ENCODE results near the gene PTPRK.
"Not testable (repeated sequence)": the region's sequence is repeated elsewhere in the genome, so short reads cannot be mapped to it uniquely, and the experiment has no call there.

PTPRK gene

DNA sequence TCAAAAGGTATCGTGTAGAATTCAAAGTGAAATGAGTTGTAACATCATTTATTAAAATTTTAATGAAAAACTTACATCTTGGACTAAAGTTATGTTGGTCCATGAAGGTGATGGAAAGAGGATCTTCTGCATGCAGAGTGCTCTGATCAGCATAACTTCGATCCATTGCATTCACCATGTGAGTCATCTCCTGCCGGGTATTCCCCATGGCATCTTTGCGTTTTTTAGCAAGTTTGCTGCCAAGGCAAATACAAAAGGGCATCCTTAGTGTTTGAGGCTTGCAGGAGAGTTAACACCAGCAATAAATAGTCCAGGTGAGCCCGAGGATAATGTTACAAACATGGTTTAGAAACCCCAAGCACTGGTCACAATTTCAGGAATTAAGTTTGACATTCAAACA, 515.4 kb downstream of the PTPRK start:
- no peak for DNase-seq (ENCODE audit: low read depth)

DNA sequence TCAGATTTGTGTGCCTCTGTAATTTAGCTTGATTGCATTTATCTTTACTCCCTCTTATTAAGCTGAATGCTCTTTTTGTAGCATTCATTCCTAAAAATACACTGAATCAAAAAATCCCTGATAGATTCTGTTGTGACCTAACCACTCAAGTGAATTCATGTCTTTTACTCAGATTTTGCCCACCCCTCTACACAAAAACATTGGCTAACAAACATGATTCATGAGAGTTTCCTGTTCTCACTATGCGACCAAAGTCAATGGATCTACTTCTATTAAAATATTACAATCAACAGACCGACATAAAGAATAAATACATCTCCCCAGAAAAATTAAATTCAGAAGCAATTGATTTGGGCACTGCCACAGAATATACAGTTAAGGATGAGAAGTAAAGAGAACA, 520.0 kb downstream of the PTPRK start:
- no peak for DNase-seq (ENCODE audit: low read depth)

DNA sequence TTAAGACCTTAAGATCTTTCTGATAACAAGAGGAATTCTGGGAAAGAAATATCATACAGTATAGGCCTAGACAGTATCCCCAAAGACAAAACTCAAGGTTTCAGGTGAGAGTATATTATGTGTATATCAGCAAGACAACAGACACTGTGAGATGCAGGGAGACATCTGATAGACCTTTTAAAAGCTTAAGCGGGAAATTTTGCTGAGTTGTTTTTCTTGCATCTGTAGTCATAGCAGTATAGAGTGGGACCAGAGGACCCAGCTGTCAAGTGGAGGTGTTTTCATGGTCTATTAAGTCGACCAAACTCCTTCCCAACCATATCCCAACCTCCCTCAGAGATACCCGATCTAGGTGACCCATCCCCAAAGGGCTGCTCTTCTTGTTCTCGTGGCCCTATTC, 521.4 kb downstream of the PTPRK start:
- no peak for DNase-seq (ENCODE audit: low read depth)

DNA sequence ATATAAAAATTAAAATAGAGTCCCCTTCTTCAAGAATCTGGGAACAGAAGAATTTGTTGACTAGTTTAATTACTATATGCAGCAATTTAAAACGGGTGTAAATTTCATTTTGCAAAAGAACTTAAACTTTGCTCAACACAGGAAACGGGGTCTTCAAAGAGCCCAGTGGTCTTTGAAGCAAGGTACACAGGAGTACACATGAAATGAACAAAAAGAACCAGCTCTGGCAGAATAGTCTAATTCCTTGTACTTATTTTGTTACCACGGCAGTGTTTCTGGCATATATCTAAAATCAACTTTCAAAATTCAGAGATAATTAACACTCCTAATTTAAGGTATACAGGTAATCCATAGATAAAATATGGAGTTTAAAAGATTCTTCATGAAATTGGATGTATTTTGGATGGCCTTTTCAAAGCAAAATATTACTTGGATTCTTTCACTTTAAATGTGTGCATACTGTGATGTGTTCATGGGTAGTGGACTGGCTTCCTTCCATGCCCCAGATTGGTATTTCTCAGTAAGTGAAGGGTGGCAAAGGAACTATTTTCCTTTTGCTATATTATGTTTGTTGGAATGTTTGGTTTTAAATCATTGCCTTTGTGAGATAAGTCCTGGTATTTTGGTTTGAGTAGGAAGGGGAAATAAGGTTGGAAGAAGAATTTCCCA, 522.8 kb downstream of the PTPRK start:
- DNase-seq (ENCODE audit: low read depth): no peak

DNA sequence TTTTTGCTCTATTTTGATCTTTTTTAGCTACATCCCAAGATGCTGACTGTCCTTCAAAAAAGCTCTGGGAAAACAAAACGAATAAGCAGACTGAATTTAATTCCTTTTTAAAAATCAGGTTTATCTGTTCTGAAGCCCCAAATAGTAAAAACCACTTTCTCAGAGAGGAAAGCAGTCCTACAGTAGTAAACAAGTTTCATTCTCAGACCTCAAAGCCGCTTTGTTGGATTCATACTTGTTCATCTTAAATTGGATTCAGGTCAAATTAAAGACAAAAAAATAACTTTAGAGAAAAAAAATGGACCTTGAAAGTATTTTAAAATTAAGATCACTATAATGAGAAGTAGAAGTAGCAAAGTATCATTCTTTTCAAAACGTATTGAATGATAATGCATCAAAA, 523.5 kb downstream of the PTPRK start:
- no peak for DNase-seq (ENCODE audit: low read depth)

DNA sequence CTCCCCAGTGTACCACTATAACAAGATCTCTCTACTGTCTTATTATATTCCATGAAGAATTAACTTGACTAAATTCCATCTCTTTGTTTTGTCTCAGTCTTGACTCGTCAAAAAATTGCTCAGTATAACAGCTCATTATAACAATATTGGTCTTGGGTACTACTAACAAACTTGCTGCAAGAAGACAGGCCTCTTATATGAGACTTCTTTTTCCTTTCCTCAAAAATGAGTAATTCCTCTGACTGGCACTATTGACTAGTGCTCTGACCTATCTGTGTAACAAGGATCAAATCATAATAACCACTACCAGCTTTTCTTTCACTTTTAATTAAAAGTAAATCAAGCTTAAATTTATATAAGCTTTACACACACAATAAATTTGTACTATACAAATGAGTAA, 528.3 kb downstream of the PTPRK start:
- no peak for DNase-seq (ENCODE audit: low read depth)

DNA sequence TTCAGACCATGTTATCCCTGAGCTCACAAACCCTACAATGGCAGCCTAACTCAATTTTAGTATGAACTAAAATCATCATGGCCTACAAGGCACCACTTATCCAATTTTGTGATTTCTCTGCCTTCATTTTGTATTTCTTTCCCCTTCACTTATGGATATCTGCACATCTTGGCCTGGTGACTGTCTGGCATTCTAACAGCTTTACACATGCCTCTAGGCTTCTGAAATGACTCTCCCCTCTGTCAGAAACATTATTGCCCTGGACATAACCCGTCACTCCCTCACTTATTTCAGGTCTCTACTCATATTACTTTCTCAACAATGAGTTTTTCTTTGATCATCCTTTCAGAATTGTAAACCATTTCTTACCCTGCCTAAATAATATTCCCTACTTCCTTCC, 530.3 kb downstream of the PTPRK start:
- no peak for DNase-seq (ENCODE audit: low read depth)

DNA sequence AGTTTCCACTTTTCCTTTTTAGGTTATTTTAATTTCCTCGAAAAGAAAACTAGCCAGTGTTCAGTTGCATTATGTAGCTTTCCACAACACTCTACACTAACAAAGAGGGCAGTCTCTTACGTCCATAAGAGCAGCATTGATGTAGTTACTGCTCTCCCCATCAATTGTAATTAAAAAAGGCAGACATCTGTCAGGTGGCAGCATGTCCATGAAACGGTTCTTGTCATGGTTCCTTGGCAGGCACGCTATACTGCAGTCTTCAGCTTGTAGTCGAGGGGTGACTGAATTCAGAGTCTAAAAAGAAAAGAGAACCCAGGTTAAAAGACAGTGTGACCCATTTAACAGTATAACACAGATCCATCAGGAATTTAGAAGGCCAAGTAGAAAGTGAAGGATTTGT, 539.4 kb downstream of the PTPRK start:
- DNase-seq (ENCODE audit: low read depth): no peak

DNA sequence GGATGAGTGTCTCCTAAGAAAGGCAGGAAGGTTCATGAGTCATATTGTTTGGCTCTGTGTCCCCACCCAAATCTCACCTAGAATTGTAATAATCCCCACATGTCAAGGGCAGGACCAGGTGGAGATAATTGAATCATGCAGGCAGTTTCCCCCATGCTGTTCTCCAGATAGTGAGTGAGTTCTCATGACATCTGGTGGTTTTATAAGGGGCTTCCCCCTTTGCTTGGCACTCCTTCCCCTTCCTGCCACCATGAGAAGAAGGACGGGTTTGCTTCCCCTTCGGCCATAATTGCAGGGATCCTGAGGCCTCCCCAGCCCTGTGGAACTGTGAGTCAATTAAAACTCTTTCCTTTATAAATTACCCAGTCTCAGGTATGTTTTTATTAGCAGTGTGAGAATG, 542.2 kb downstream of the PTPRK start:
- not testable (repeated sequence) for DNase-seq (ENCODE audit: low read depth)

DNA sequence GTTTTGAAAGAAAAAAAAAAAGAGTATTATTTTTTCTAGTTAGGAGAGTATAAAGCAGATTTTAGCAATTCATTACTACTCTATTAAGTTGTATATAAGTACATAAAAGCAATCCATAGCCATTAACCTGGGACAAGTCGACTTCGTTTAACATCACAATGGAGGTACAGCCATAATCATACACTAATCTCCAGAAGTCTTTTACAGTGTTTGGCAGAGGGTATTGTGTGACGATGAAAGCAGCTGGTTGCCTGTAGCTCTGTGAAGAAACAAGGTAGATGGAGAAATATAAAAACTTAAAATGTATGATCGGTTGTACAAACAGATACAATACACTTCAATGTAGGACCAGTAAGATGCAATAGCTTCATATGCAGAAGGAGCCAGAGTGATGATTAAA, 543.6 kb downstream of the PTPRK start:
- no peak for DNase-seq (ENCODE audit: low read depth)

DNA sequence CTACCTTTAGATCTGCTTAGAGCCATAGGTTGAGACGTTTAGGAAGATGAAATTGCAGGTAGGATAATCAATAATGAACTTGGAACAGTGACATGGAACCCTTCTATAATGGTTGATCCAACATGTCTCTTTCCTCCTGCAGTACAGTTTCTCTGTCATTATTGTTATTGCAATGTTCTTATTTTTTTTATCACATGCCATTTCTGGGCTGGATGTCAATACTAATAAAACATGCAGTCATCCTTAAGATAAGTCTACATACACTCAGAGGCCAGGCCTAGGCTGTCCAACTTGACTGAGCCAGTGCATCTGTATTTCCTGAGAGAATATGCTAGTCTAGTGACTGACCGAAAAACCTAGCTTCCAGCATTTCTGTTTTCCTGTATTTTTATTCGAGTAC, 544.3 kb downstream of the PTPRK start:
- no peak for DNase-seq (ENCODE audit: low read depth)

DNA sequence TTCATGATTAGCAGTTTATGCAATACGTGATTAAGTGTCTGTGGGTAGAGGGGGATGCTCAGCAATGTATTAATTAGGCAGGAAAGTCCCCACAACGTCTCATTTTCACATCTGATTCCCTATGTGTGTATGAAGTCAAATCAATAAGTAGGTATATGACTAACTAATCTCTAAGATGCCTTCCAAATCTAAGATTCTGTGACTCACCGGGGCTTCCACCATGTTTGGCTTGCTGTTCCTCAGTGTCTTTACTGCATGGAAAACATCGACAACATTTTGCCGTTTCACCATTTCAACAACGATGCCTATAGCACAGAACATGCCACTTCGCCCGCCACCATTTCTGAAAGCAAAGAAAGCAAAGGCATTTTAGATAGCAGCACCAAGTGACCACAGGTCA, 547.6 kb downstream of the PTPRK start:
- no peak for DNase-seq (ENCODE audit: low read depth)

DNA sequence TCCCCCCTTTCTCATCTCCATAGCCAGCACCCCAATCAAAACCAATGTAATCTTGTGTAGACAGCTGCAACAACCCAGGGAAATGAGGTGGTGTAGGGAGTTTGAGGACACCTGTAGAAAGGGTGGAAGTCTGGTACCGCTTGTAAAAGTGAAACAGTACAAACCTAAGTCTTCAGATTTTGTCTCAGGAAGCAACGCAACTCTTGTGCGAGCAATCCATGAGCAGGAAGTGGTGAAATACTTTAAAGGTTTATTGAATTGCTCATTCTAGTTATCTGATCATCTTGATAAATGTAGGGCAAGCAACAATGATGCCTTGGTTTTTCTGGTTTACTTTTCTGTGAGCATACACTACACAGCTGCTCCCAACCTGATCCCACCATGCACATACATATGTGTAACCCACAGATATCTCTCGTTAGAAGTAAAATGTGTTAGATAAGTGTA, 548.4 kb downstream of the PTPRK start:
- DNase-seq (ENCODE audit: low read depth): peak; percentile 12

DNA sequence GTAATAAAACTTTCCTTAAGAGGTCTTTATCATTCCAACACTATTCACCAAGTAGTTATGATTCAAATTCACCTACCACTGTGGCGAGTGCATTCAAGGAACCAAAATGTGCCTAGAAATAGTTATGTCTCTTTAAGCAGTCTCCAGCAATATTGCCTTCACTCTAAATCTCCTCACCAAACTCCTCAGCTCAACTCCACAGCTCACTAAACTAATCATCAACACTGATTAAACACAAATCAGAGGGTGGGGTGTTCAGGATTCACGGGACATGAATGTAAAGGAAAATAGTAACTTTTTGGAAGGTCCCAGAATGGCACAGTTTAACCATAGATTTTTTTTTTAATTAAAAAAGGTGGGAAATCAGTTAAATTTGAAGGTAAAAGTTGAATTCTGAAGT, 549.0 kb downstream of the PTPRK start:
- DNase-seq (ENCODE audit: low read depth): no peak

DNA sequence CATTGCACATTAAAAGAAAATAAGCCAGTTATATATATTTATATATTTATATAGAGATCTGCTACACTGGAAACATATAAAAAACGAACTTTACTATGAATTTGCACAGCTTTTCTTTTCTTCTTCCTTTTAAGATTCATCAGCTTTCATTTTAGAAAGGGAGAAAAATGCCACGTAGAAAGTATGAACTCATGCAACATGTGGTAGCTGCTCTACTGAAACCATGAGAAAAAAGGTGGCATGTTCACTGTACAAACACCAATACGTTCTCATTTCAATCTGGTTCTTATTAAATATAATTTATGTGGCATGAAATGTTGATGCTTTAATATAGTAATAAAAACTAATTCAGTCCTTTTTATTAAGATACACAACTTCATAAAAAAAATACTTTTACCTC, 550.7 kb downstream of the PTPRK start:
- DNase-seq (ENCODE audit: low read depth): no peak

DNA sequence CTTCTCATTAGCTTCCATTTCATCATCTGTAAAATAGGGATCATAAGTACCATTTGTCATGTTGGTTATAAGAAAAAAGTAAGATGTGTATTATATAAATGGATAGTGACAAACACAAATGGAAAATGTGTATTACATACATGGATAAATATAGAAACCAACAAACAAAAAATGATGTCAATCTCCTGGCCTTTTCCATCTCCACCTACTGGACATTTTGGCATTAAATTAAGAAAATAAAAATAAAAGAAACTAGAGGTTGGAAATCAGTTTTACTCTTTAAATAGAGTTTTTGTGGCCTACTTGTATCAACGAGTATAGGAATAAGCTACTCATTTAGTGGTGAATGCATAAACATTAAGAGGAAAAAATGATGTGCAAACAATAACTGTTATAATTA, 552.0 kb downstream of the PTPRK start:
- DNase-seq (ENCODE audit: low read depth): no peak

DNA sequence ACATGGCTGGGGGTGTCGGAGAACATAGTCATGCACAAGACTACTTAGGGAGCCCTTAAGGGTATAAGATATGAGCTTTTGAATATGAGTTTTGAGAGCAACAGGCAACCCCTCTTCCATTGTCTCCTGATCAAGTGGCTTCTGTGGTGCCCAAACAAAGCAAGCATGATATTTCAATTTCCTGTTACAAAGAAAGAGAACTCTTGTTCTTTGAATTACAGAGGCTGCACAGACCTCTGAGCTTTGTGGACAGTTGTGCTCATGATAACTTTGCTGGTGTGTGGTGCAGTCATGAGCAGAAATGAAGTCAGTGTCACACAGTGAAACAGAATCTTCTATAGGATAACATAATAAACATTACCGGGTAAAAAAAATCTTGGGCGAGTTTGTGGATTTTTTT, 552.7 kb downstream of the PTPRK start:
- no peak for DNase-seq (ENCODE audit: low read depth)

DNA sequence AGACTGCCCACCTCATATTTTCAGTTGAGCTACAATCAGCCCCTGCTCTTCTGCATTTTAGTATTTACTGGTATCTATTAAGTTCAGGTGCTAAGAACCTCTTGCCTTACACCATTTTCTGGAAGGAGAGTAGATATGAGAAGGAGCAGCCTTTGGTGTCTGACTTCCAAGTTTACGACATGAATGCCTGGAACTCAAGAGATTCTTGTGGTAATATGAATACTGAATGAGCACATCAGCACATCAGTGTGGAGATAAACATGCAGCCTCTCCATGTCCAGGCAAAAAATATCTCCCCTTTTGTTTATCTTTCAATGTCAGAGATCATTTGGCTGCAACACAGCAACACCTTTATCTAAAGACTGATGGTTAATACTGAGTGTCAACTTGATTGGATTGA, 553.8 kb downstream of the PTPRK start:
- DNase-seq (ENCODE audit: low read depth): no peak

DNA sequence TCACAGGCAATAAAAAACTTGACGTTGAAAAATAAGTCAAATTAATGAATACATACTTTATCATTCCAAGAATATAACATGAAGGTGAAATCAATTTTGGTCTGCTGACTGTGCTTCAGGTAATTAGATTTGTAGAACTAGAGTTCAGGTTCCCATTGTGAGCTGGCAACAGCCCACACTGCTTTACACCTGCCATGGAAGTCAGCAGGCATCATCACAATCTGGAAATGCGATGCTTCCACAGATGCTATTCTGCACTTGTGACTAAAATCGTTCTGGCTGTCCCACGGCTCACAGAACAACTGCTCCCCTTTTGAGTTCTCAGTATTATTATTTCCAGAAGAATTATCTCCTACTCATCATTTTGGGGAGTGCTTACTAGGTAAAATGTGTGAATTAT, 556.9 kb downstream of the PTPRK start:
- no peak for DNase-seq (ENCODE audit: low read depth)

DNA sequence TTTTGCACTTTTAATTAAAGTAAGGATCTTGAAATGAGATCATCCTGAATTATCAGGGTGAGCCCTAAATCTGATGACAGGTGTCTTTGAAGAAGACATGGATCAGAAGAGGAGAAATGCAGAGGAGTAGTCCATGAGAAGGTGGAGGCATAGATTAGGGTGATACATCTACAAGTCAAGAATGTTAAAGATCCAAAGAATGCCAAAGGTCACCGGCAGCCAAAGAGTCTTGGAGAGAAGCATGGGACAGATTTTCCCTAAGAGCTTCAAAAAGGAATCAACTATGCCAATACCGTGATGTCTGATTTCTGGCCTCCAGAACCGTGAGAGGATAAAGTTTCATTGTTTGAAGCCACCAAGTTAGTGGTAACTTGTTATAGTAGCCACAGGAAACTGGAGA, 560.5 kb downstream of the PTPRK start:
- no peak for DNase-seq (ENCODE audit: low read depth)

DNA sequence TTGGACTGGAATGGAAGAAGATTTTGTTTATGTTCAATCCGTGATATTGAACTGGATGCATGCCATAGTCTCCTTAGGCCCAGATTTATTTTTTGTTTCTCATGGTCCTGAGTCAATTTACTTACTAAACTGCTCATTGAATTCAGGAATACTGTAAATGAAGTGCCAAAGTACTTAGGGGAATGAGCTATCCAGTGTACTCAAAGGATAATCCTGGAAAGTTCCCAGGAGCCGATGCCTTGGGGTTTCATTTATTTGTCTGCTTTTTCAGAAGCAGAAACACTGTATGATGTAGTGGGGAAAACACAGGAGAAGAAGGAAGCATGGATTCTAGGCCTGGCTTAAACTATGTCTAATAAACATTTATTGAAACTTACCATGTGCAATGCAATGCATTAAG, 563.4 kb downstream of the PTPRK start:
- no peak for DNase-seq (ENCODE audit: low read depth)

DNA sequence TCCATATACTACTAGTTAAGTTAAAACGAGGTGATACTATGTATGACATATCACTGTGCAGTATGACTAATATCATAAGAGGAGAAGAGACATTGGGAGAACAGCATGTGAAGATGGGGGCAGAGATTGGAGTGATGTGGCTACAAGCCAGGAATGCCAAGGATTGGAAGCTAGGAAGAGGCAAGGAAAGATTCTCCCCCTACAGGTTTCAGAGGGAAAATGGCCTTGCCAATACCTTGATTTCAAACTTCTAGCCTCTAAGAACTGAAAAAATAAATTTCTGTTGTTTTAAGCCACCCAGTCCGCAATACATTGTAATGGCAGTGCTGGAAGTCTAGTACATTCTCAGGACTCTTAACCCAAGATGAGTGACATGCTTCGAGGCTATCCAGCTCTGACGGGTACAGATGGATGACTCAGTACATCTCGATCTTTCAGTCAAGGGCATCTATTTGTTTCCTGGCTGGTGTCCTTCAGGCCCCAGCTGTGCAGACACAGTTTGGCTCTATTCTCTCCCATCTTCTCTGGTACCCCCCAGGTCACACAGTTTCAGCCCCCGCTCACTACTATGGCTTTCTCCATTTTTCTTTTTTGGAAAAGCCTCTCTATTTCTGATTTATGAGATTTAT, 564.0 kb downstream of the PTPRK start:
- no peak for DNase-seq (ENCODE audit: low read depth)

DNA sequence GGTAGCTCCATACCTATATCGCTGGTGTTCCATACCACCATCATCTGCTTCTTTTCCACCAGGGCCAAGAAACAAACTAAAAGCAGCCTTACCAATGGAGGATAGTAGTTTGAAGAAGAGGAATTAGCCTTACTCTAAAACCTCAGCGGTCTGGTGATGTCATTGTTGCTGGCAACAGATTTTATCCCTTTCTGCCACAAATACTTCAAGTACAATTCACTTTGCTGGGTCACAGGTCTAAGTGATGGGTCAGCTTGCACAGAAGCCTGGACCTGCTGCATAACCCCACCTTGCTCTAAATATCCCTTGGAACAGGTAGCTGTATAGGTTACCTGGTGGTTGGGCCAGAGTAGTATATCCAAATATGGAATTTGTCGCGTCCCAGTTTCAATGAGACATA, 566.3 kb downstream of the PTPRK start:
- DNase-seq (ENCODE audit: low read depth): no peak

DNA sequence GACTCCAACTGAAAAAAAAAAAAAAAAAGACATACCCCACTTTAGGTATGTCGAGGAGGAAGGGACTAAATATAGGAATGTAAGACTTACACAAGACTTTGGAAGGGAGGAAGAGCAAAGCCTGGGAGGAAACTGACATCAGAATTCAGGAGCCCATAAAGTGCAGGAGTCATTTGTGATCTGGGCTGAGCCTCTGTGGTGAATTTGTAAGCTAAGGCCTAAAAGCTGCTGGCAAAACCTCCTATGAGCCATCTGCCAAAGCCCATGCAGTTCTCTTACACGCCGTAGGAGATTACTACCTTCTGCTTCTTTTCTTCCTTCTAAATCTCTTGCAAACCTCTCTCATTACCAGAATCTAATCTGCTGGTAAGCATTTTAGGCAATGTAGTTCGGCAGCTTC, 567.6 kb downstream of the PTPRK start:
- no peak for DNase-seq (ENCODE audit: low read depth)

Measured in fibroblast of the conjunctiva (primary cell).